ENCODE results near the gene KCNIP4. TPM values are rescaled to one million over a fixed set of nuclear protein-coding genes. Genes with fewer than 3 reads are reported as not detected.

KCNIP4 gene
- total RNA-seq, 4 donors from 2014 or later, result 1.3 to 11.1 TPM; not detected in 2

DNA sequence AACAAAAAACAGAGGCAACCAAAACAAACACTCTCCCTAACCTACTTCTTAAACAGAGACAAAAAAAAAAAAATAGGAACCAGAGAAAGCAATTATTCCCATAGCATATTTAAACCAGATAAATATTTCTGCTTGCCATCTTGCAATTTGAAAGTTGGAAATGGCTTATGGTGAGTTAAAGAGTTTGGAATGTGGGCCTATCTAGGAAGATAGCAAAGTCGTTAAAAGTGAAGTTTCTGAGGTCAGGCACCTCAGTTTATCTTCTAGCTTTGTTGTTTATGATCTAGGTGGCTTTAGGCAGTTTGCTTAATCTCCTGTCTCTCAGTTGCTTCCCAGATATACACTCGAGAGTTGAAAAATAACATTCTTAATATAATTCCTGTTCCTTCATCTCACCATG, 284.2 kb downstream of the KCNIP4 start:
- Histone ChIP-seq H3K4me1 (no peaks in the 10 kb centered on the region), H3K9me3 (no peaks in the 10 kb centered on the region), H3K27ac (no peak overlapping the region), H3K36me3 (no peaks in the 10 kb centered on the region), H3K4me3 (no peak overlapping the region), H3K27me3 (no peaks in the 10 kb centered on the region)
- intact Hi-C loops (cut with DNase I; ENCODE audit: low total_unique reads), result no loop called here
- no peak for DNase-seq
- TF ChIP-seq, protein P1, sequence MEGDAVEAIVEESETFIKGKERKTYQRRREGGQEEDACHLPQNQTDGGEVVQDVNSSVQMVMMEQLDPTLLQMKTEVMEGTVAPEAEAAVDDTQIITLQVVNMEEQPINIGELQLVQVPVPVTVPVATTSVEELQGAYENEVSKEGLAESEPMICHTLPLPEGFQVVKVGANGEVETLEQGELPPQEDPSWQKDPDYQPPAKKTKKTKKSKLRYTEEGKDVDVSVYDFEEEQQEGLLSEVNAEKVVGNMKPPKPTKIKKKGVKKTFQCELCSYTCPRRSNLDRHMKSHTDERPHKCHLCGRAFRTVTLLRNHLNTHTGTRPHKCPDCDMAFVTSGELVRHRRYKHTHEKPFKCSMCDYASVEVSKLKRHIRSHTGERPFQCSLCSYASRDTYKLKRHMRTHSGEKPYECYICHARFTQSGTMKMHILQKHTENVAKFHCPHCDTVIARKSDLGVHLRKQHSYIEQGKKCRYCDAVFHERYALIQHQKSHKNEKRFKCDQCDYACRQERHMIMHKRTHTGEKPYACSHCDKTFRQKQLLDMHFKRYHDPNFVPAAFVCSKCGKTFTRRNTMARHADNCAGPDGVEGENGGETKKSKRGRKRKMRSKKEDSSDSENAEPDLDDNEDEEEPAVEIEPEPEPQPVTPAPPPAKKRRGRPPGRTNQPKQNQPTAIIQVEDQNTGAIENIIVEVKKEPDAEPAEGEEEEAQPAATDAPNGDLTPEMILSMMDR (IDR thresholded peaks at IDR 0.05), result no peak
- no peak for TF ChIP-seq POLR2A (IDR thresholded peaks at IDR 0.05)

DNA sequence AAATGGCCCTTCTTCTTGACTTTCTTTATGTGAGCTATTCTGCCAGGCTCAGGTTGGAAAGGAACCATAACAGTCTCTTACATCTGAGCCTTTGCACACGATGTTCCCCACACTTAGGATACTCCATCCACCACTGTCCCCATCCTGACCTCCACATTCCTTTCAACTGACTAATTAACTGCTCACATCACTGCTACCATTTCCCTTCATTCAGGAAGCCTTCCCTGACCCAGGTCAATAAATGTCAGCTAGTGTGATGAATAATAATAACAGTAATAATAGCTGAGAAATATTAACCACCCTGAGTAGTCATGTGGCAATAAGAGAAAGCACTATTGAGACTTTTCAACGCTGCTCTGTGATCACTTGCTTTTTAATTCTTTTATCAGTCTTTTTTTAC, 291.7 kb downstream of the KCNIP4 start:
- Histone ChIP-seq H3K4me1 (no peaks in the 10 kb centered on the region), H3K4me3 (no peak overlapping the region), H3K36me3 (no peaks in the 10 kb centered on the region), H3K9me3 (no peaks in the 10 kb centered on the region), H3K27me3 (no peaks in the 10 kb centered on the region), H3K27ac (no peak overlapping the region)
- intact Hi-C loops (cut with DNase I; ENCODE audit: low total_unique reads), result no loop called here
- no peak for TF ChIP-seq POLR2A (IDR thresholded peaks at IDR 0.05)
- TF ChIP-seq, protein P1 (IDR thresholded peaks at IDR 0.05), result no peak
- DNase-seq, result no peak

DNA sequence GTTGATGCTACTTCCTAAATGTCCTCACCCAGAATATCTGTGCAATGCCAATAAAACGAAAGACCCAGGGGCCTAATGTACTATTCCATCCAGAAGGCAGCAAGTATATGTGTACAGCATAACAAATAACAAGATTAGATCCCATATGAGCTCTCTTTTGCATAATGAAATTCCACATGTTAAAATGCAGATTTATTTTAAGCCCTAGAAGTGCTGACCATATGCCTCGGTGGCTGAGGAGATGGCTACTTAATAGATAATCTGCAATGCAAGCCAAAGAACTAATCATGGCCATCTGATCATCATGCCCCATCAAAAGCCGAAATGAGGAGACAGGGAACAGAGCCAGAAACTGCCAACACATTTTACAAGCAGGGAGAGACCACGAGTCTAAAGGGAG, 293.5 kb downstream of the KCNIP4 start:
- intact Hi-C loops (cut with DNase I; ENCODE audit: low total_unique reads), result no loop called here
- TF ChIP-seq, protein P1 (IDR thresholded peaks at IDR 0.05), result no peak
- no peak for TF ChIP-seq POLR2A (IDR thresholded peaks at IDR 0.05)

DNA sequence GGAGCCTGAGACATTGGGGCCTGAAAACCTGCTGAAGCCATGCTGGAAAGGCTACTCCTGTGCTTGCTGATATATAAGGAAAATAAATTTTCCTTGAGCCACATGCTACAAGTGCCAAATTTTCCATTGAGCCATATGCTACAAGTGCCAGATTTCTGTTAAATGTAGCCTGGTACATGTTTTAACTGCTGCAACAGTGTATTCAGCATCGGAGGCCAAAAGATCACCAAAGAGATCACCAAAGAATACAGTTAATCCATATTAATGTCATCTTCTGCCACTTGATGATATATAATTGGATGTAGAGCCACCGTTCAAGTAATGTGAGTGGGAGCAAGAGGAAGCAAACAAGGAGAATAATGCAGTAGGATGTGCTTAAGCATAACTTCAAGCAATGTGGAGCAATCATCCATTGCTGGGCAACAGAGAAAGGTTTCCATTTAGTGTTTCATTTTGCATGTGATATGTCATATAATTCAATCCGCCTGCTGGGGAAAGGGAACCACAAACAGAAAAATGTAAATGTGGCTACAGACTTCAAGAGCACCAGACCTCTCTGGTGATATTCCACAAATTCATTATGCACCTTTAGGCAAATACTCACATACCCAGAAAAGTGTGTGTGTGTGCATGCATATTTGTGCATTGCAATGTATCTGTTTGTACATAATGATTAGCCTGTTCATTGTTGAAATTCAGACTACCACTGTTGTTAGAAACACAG, 295.9 kb downstream of the KCNIP4 start:
- no peaks in the 10 kb centered on the region for H3K36me3 ChIP-seq
- no peaks in the 10 kb centered on the region for H3K4me1 ChIP-seq
- TF ChIP-seq, protein P1 (IDR thresholded peaks at IDR 0.05), result no peak
- TF ChIP-seq POLR2A (IDR thresholded peaks at IDR 0.05), result no peak
- H3K27ac ChIP-seq, result no peak overlapping the region
- no peaks in the 10 kb centered on the region for H3K9me3 ChIP-seq
- H3K4me3 ChIP-seq, result no peak overlapping the region
- intact Hi-C loops (cut with DNase I; ENCODE audit: low total_unique reads), result no loop called here
- no peaks in the 10 kb centered on the region for H3K27me3 ChIP-seq
- no peak for DNase-seq

More for the DNA sequence above, 293.5 kb downstream of the KCNIP4 start:
- DNase-seq, result no peak
- Histone ChIP-seq H3K27ac (no peak overlapping the region), H3K4me1 (no peaks in the 10 kb centered on the region), H3K36me3 (no peaks in the 10 kb centered on the region), H3K9me3 (no peaks in the 10 kb centered on the region), H3K4me3 (no peak overlapping the region), H3K27me3 (no peaks in the 10 kb centered on the region)

DNA sequence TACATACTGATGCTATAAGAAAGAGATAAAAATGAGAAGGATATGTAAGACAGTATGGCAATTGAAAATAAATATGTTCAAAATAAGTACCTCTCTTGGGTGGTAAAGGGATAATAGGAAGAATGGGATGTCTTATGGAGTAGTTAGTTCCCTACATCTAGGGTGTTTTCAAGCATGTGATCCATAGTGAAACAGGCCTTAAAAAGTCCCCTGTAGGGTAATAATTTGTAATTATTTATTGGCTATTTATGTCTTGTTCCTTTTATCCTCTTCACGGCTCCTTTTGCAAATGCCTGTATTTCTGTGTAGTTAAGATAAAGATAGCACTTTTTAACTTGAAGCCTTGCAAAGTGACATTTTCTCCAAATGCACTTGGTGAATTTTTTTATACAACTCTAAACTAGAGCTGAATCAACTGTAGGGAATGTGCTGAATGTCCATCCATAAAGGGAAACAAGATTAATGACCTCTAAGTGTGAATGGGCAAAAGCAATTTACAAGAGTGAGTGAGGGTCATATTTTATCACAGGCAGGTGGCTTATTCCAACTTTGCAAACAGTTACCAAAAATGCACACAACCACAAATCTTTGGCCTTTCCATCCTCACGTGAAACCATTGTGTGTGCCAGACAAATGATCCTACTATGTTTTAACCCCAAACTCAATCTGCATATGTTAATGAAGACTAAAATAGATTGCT, 299.0 kb downstream of the KCNIP4 start:
- intact Hi-C loops (cut with DNase I; ENCODE audit: low total_unique reads), result no loop called here
- peak overlapping the region in 1 of 2 donors; percentile 46 for H3K27ac ChIP-seq
- no peaks in the 10 kb centered on the region for H3K36me3 ChIP-seq
- TF ChIP-seq, protein P1 (IDR thresholded peaks at IDR 0.05), result no peak
- no peak for TF ChIP-seq POLR2A (IDR thresholded peaks at IDR 0.05)
- no peaks in the 10 kb centered on the region for H3K9me3 ChIP-seq
- H3K27me3 ChIP-seq, result no peaks in the 10 kb centered on the region
- no peak for DNase-seq
- H3K4me1 ChIP-seq, result no peaks in the 10 kb centered on the region
- H3K4me3 ChIP-seq, result no peak overlapping the region
